Keratinocyte (primary cell): ENCODE results near the gene LRBA. TPM values are rescaled to one million over a fixed set of nuclear protein-coding genes. Genes with fewer than 3 reads are reported as not detected.

Experiments
- DNase-seq: peaks from one replicate; pipeline ENCODE4 v3.0.0-alpha.2; 2011; ENCODE audit warnings: low read depth, missing footprints, low spot score
- FAIRE-seq: peaks from 2 replicates; lab custom pipeline; 2011; peaks lifted over from hg19 to GRCh38; lab: Jason Lieb, UNC
- H2AFZ ChIP-seq: 2 replicates; pipeline ENCODE4 v1.6.0; 2012; ENCODE audit warnings: low read length, control low read depth, inconsistent platforms; ENCODE audit not compliant: control insufficient read depth
- H3K27ac ChIP-seq: 2 replicates; pipeline ENCODE4 v1.5.1; 2011; ENCODE audit warnings: low read length; ENCODE audit not compliant: control insufficient read depth, insufficient read depth
- H3K27me3 ChIP-seq: 3 replicates; pipeline ENCODE4 v1.6.0; 2011; ENCODE audit warnings: low read length; ENCODE audit not compliant: control insufficient read depth, insufficient read depth; ENCODE audit errors: extremely low read depth
- H3K36me3 ChIP-seq, 2 experiments: 2 replicates in 1 of 2; 3 replicates in 1 of 2; pipeline ENCODE4 v1.5.1; 2011; ENCODE audit warnings: low read length in 2 of 2, mild to moderate bottlenecking in 1 of 2; ENCODE audit not compliant: control insufficient read depth in 2 of 2, insufficient read depth in 2 of 2; ENCODE audit errors: extremely low read depth in 1 of 2
- H3K4me1 ChIP-seq: 3 replicates; pipeline ENCODE4 v1.5.1; 2011; ENCODE audit warnings: low read length; ENCODE audit not compliant: control insufficient read depth, insufficient read depth; ENCODE audit errors: extremely low read depth
- H3K4me2 ChIP-seq: 3 replicates; pipeline ENCODE4 v1.6.0; 2011; ENCODE audit warnings: low read depth, low read length; ENCODE audit not compliant: control insufficient read depth, insufficient read depth; ENCODE audit errors: extremely low read depth
- H3K4me3 ChIP-seq, 3 experiments: fragments of 200-600 bp in 1 of 3; sonication (generic) in 1 of 3; 2 replicates in 2 of 3; 3 replicates in 1 of 3; pipeline ENCODE4 v1.5.1; 2011 to 2016; ENCODE audit warnings: low read length in 3 of 3, mild to moderate bottlenecking in 3 of 3, control low read depth in 2 of 3, inconsistent platforms in 1 of 3, low read depth in 1 of 3, mixed read lengths in 1 of 3, mixed run types in 1 of 3, moderate library complexity in 1 of 3; ENCODE audit not compliant: control insufficient read depth in 2 of 3, insufficient read depth in 2 of 3; ENCODE audit errors: extremely low read depth in 1 of 3
- H3K79me2 ChIP-seq: 2 replicates; pipeline ENCODE4 v1.6.0; 2012; ENCODE audit warnings: low read length; ENCODE audit not compliant: control insufficient read depth, insufficient read depth
- H3K9ac ChIP-seq: 3 replicates; pipeline ENCODE4 v1.6.0; 2011; ENCODE audit warnings: low read length; ENCODE audit not compliant: control insufficient read depth, insufficient read depth; ENCODE audit errors: extremely low read depth
- H3K9me1 ChIP-seq: 3 replicates; pipeline ENCODE4 v1.6.0; 2011; ENCODE audit warnings: low read length; ENCODE audit not compliant: control insufficient read depth, insufficient read depth; ENCODE audit errors: extremely low read depth
- H3K9me3 ChIP-seq: 2 replicates; pipeline ENCODE4 v1.5.1; 2012; ENCODE audit warnings: low read depth, low read length; ENCODE audit not compliant: control insufficient read depth
- H4K20me1 ChIP-seq: 3 replicates; pipeline ENCODE4 v1.6.0; 2011; ENCODE audit warnings: low read length; ENCODE audit not compliant: control insufficient read depth, insufficient read depth; ENCODE audit errors: extremely low read depth
- CTCF ChIP-seq, 3 experiments: IDR thresholded peaks in 1 of 3; conservative IDR thresholded peaks in 1 of 3; optimal IDR thresholded peaks in 1 of 3; 2 replicates in 2 of 3; 3 replicates in 1 of 3; pipeline versions ENCODE3 to v1.5.1; 2011; ENCODE audit warnings: low read length in 3 of 3, mild to moderate bottlenecking in 3 of 3, moderate library complexity in 2 of 3, control low read depth in 1 of 3, inconsistent platforms in 1 of 3; ENCODE audit not compliant: insufficient read depth in 2 of 3; ENCODE audit errors: extremely low read depth in 1 of 3
- EZH2 ChIP-seq: IDR thresholded peaks from one replicate; pipeline ENCODE4 v1.6.1; 2012; ENCODE audit warnings: inconsistent platforms, mild to moderate bottlenecking, low read length, moderate library complexity
- dilution Hi-C: fragments of 300-500 bp; cut with MboI; formaldehyde crosslinking; loops from one replicate; pipeline ENCODE4 v1.7.0; 2020; ENCODE audit warnings: low sequenced_read_pairs; ENCODE audit not compliant: extremely low pct_ligation_motif_present
- polyA plus RNA-seq, 5 experiments: library from polyadenylated mRNA; depleted of rRNA in 3 of 5; stranded (reverse) in 3 of 5; stranded (forward) in 1 of 5; unstranded in 1 of 5; fragments of >200 nt; gene quantifications; 1 replicate in 1 of 5; 2 replicates in 3 of 5; 3 replicates in 1 of 5; pipeline versions ENCODE4 v1.2.1 to v1.2.3, GENCODE V29; 2011 to 2012; ENCODE audit warnings: missing spikeins in 2 of 5, low read depth in 1 of 5, low replicate concordance in 1 of 5

Gene LRBA
- polyA plus RNA-seq, 1 donor (not counting 4 experiments of a cell fraction or from before 2014, with no cell fraction given) = 35.6 TPM

DNA sequence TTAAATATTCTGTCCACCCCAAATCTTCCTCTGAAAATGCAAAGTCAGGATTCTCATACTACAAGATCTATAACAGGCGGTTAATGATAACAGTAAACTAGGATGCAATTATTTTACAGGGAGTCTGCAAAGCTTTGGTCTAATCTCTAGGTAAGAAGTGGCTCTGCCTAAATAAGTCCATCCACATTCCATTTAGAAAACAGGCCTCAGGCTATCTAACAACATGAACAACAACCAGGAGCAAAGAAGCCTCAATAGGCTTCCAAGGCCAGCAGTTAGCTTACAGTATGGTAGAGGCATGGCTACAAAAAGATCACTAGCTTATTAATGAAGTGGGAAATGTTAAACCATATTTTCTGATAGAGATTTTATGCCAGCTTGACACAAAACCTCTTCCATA is 426.8 kb downstream of the LRBA start:
- H2AFZ ChIP-seq = no peak overlapping the region
- peaks cover under 1% of the 10 kb centered on the region for H3K9me3 ChIP-seq
- no peaks in the 10 kb centered on the region for H3K79me2 ChIP-seq
- no peak overlapping the region for H3K27ac ChIP-seq
- dilution Hi-C loops = no loop called here
- H3K36me3 ChIP-seq = peaks cover under 1 to 5% of the 10 kb centered on the region in 2 experiments
- H3K9ac ChIP-seq = no peak overlapping the region
- no peaks in the 10 kb centered on the region for H3K9me1 ChIP-seq
- FAIRE-seq = no peak
- no peaks in the 10 kb centered on the region for H3K27me3 ChIP-seq
- no peak for TF ChIP-seq CTCF (optimal IDR thresholded peaks at IDR 0.05 in 1 of 3, IDR thresholded peaks at IDR 0.05 in 1 of 3, conservative IDR thresholded peaks at IDR 0.05 in 1 of 3; ENCODE audit: extremely low read depth in 1 of 3, insufficient read depth in 2 of 3, low read length in 3 of 3)
- no peak for TF ChIP-seq EZH2
- no peaks in the 10 kb centered on the region for H3K4me1 ChIP-seq
- no peak for DNase-seq
- H3K4me2 ChIP-seq = no peak overlapping the region
- H3K4me3 ChIP-seq = no peak overlapping the region
- no peaks in the 10 kb centered on the region for H4K20me1 ChIP-seq

DNA sequence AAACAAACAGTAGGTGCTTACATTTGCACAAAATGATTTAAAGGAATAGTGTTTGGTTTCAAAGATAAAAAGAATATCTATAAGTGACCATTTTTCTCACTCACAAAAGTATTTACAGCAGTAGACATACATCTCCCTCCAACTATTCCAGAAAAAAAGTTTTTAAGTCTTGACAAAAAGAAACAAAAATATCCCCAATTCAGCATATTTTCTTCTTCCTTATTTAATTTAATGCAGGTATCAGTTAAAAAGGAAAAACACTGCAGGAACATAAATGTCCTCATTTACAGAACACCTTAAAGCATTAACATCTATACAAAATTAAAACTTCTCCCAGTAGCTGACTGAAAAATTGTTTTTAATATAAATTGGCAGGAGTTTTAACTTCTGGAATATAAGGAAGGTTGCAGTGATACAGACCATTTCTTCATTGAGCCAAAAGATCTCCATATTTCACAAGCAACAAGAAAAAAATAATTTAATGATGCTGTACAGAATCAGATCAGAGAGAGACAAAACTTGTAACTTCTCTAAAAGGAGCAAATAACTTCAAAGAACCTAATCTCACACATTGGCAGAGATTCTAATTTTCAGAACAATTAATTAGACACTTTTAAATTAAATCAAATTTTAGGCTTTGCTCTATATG is 428.8 kb downstream of the LRBA start:
- DNase-seq = no peak
- peaks cover 8 to 10% of the 10 kb centered on the region in 2 experiments for H3K36me3 ChIP-seq
- dilution Hi-C loops = no loop called here
- no peak overlapping the region for H3K27ac ChIP-seq
- H3K79me2 ChIP-seq = no peaks in the 10 kb centered on the region
- no peaks in the 10 kb centered on the region for H3K9me1 ChIP-seq
- no peaks in the 10 kb centered on the region for H4K20me1 ChIP-seq
- no peak for TF ChIP-seq CTCF (optimal IDR thresholded peaks at IDR 0.05 in 1 of 3, IDR thresholded peaks at IDR 0.05 in 1 of 3, conservative IDR thresholded peaks at IDR 0.05 in 1 of 3; ENCODE audit: extremely low read depth in 1 of 3, insufficient read depth in 2 of 3, low read length in 3 of 3)
- no peak for TF ChIP-seq EZH2
- H3K9me3 ChIP-seq = peaks cover 2% of the 10 kb centered on the region
- no peak for FAIRE-seq
- H3K4me2 ChIP-seq = no peak overlapping the region
- no peak overlapping the region for H3K4me3 ChIP-seq
- no peaks in the 10 kb centered on the region for H3K27me3 ChIP-seq
- no peaks in the 10 kb centered on the region for H3K4me1 ChIP-seq
- H3K9ac ChIP-seq = no peak overlapping the region
- H2AFZ ChIP-seq = no peak overlapping the region
